Tibial nerve (tissue), 4 donors: ENCODE results near the gene NUP62.

Experiments used
- CTCF ChIP-seq, 5 experiments: fragments of 200-600 bp in 3 of 5; fragments of 450-650 bp in 2 of 5; sonication (generic) in 3 of 5; IDR thresholded peaks; one replicate each; pipeline ENCODE4 v1.5.1; 2016 to 2019; ENCODE audit warnings: antibody characterized with exemption in 5 of 5, mild to moderate bottlenecking in 3 of 5, moderate library complexity in 2 of 5
- EP300 ChIP-seq, 2 donors: sonication (generic); formaldehyde crosslinking; IDR thresholded peaks; one replicate each; pipeline ENCODE4 v1.6.1; 2017; ENCODE audit warnings: antibody characterized with exemption in 2 of 2, mild to moderate bottlenecking in 1 of 2

GRCh38 chr19:49858088-49858985 is 71.0 kb downstream of the NUP62 start:
- no peak for TF ChIP-seq CTCF (IDR thresholded peaks at IDR 0.05)
- TF ChIP-seq EP300 (IDR thresholded peaks at IDR 0.05): peak in 1 of 2 donors; percentile 50
